ENCODE results near the gene GARNL3.

DNA sequence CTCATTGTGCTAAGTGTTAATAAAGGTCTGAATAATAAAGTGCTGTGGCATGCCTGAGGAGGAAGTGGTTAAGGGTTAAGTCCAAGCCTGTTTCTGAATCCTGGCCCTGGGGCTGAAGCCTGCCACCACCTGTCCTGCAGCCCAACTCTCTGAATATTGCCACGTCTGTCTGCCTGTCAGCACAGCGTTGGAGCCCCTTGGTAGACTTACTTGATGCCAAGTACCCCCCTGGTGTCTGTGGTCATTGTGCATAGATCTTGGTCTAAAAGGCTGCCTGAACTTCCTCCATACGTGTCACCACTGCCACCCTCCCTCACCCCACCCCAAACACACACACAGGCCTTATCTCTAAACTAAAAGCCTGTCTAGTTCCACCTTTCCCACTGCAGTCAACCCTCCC is 97.0 kb downstream of the GARNL3 start:
- TF ChIP-seq, protein P1, sequence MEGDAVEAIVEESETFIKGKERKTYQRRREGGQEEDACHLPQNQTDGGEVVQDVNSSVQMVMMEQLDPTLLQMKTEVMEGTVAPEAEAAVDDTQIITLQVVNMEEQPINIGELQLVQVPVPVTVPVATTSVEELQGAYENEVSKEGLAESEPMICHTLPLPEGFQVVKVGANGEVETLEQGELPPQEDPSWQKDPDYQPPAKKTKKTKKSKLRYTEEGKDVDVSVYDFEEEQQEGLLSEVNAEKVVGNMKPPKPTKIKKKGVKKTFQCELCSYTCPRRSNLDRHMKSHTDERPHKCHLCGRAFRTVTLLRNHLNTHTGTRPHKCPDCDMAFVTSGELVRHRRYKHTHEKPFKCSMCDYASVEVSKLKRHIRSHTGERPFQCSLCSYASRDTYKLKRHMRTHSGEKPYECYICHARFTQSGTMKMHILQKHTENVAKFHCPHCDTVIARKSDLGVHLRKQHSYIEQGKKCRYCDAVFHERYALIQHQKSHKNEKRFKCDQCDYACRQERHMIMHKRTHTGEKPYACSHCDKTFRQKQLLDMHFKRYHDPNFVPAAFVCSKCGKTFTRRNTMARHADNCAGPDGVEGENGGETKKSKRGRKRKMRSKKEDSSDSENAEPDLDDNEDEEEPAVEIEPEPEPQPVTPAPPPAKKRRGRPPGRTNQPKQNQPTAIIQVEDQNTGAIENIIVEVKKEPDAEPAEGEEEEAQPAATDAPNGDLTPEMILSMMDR (IDR thresholded peaks at IDR 0.05): no peak
- TF ChIP-seq EP300 (IDR thresholded peaks at IDR 0.05): no peak
- no peak for TF ChIP-seq POLR2A (IDR thresholded peaks at IDR 0.05)
